ENCODE results near the gene MTERF4.

DNA sequence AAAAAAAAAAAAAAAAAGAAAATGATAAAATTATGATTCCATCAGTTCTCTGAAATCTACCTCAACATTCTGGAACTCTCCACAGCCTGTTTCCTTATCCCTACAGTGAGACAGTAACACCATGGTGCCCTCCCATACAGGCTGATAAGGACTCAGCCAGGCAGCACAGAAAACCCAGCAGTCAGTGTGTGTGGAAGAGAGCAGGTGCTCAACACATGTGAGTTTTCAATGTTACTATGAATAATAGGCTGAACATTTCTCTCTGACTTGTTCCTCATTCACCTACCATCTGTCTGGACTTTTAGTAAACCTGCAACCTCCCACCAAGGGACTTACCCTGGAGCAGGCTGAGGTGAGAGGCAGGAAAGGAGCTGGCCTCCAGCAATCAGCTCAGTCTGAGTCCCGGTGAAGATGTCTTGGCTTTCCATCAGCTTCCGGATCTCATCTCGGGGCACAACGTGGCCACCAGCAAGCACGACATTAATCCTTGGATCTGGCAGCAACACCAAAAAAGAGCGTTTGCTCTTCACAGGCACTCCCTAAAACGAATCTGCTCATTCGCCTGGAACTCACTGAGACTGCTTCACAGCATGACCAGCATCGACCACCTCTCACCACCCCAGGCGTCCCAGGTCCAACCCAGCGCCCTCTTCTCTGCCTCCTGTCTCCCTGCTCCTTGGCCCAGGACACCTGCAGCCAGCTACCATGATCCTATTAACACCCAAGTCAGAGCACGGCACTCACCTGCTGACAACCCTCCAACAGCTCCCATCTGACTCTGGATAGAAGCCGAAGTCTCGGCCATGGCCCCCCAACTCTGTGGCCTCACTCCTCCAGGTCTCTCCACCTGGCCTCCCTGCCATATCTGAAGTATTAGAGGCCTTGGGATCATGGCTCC is 30.7 kb upstream of the MTERF4 start:
- TF ChIP-seq HDAC6 (IDR thresholded peaks at IDR 0.05; ENCODE audit: low read depth, low read length) (no peak), EZH2 (IDR thresholded peaks at IDR 0.05; ENCODE audit: low read depth, low read length, severe bottlenecking) (no peak), CHD2 (IDR thresholded peaks at IDR 0.05; ENCODE audit: low read length) (no peak), POLR2A (IDR thresholded peaks at IDR 0.05; ENCODE audit: control extremely low read depth in 1 of 2, low read depth in 2 of 2, low read length in 2 of 2) (no peak), CREB1 (IDR thresholded peaks at IDR 0.05) (no peak), YY1 (IDR thresholded peaks at IDR 0.05; ENCODE audit: low read depth, low read length) (no peak), TAF1 (IDR thresholded peaks at IDR 0.05; ENCODE audit: low read depth, low read length) (no peak), RFX5 (IDR thresholded peaks at IDR 0.05; ENCODE audit: borderline replicate concordance, low read depth, low read length) (no peak), EP300 (IDR thresholded peaks at IDR 0.05; ENCODE audit: borderline replicate concordance in 1 of 2, low read depth in 2 of 2, low read length in 2 of 2) (no peak)
- TF ChIP-seq, protein P1, sequence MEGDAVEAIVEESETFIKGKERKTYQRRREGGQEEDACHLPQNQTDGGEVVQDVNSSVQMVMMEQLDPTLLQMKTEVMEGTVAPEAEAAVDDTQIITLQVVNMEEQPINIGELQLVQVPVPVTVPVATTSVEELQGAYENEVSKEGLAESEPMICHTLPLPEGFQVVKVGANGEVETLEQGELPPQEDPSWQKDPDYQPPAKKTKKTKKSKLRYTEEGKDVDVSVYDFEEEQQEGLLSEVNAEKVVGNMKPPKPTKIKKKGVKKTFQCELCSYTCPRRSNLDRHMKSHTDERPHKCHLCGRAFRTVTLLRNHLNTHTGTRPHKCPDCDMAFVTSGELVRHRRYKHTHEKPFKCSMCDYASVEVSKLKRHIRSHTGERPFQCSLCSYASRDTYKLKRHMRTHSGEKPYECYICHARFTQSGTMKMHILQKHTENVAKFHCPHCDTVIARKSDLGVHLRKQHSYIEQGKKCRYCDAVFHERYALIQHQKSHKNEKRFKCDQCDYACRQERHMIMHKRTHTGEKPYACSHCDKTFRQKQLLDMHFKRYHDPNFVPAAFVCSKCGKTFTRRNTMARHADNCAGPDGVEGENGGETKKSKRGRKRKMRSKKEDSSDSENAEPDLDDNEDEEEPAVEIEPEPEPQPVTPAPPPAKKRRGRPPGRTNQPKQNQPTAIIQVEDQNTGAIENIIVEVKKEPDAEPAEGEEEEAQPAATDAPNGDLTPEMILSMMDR (IDR thresholded peaks at IDR 0.05; ENCODE audit: control extremely low read depth in 1 of 3, insufficient read depth in 1 of 3, low read depth in 1 of 3, low read length in 3 of 3) = no peak

Data from H1 (cell line).